ENCODE results near the gene SLC9A2.

The SLC9A2 gene

DNA sequence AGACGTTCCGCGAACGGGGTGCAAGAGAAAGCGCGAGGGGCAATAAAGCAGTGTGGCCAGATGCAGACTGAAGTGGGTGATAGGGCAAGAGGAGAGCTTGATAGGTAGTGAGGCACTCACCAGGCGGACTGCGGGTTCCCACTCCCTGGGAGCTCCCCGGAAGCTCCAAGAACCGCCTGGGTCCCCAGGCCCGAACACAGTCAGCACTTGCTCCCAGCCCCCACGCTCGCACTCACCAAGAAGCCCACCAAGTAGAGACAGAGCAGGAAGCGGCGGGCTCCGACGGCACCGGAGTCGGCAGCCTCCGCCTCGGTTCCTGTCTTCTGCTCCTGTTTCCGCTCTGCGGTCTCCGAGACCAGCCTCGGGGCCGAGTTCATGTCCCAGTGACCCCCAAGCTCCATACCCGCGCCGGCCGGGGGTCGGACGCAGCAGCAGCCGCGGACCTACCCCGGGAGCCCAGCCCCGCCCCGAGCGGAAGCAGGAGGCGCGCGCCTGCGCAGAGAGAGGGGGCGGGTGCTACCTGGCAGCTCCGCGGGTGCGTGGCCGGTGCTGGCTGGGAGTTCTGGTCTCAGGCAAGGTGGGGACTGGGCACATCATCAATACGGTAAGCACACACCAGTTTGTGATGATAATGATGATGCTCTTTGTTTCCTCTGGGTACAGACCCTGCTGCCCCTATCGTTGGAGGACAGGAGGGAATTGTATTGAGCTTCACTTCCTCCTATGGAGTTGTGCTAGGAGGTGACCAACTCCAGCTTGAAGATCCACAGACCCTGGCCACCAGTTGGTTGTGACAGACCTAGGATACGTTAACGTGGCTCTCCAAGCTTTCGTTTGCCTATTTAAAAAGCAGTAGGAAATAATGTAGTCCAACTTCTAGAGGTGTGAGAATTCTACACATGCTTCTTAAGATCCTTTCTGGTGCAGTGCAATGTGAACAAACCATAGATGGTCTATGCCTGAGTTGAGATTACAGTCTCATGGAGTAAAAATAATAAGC lies 117.4 kb downstream of the SLC9A2 start:
- DNase-seq, result peak; percentile 81

DNA sequence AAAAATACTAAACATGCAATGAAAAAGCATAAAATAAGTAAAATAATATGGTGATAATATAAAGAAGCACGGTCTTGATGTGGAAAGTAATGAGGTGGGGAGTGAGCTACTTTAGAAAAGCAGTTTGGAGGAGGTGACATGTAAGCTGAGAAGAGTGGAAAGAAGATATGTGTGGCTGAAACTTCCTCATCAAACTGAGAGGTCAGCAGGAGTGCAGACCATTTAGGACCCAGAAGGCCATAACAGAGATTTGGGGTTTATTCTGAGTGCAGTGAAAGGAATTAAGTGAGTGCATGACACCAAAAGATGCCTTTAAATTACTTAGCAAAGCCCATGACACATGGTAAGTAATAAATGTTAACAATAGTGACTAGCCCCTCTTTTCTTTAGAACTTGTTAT lies 118.1 kb downstream of the SLC9A2 start:
- no peak for DNase-seq

DNA sequence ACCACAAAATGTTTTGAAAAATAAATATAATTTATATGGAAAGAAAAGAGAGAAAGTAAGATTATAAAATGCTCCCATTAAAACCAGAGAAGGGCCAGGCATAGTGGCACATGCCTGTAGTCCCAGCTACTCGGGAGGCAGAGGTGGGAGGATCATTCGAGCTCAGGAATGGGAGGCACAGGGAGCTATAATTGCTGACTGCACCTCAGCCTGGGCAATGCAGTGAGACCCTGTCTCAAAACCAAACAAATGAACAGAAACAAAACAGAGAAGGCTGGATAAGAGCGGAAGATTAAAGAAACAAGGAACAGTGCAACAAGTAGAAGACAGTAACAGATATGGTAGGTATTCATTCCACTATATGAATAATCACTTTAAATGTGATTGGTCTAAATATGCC lies 123.9 kb downstream of the SLC9A2 start:
- no peak for DNase-seq

GRCh38 chr2:102748107-102748506 lies 128.8 kb downstream of the SLC9A2 start:
- DNase-seq, result no peak

GRCh38 chr2:102749938-102750337 lies 130.6 kb downstream of the SLC9A2 start:
- DNase-seq, result no peak

DNA sequence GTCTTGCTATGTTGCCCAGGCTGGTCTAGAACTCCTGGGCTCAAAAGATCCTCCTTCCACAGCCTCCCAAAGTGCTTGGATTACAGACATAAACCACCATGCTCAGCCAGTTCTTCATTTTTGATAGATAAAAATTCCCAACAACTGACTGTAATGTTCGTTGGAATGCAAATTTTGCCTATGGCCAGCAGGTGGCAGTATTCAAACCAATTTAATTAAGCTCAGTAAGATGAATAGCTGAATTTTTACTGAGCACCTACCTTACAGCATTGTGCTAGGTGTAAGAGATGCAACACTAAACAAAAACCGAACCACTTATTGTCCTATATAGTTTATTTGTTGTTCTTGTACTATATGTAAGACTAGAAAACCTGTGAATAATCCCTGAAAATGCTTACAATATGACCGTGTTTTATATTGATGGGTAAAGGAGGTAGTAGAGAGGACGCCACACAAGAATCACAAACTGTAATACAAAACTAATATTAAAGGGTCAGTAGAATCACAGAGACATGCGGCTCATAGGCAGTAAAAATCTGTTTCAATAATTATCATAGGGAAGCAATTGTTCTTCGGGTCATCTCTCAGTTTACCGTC lies 134.3 kb downstream of the SLC9A2 start:
- peak; percentile 48 for DNase-seq

DNA sequence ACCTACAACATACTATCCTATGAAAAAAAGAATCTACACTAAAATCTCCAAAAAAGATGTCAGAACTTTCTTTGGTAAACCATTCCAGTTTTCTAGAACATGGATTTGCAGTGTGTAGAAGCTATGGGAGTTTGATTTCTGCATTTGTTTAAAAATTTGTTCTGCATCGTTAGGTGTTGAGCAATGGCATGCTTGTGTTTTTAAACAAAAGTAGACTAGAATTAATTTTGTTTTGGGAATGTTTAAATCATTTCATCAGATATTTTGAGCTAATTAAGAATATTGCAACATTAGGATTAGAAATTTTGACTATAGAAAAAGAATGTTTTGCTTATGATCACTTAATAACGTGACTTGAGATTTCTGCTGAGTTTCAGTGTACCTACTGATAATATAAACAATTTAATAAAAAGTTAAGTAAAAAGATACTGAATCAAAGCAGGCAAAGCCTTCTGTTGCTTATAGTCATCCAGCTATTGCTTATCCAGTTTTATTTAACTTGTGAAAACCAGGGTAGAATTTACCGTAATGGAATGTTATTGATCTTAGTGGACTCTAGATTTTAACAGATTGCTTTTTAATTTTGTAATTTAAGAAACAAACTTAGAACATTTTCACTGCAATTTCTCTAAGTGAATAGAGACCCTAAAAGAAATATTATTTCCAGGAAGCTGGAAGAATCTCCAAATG lies 135.2 kb downstream of the SLC9A2 start:
- no peak for DNase-seq

GRCh38 chr2:102755284-102755683 lies 135.9 kb downstream of the SLC9A2 start:
- no peak for DNase-seq

DNA sequence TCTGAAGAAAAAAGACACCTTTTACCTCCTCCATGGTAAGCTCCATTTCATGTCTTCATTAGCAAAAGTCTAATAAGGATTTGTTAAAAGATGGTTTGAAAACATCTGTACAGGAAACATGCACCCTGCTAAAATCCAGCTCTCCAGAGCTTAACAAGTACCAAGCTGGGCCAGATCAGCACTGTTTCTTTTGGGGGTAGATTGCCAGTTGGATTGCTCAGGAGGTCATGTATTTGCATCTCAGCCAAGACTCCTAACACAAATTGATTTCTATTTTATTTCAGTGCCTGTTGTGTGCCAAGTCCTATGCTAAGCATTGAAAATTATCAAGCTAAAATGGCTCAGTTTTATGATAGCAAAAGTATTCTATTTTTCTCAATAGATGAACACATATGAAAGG lies 139.1 kb downstream of the SLC9A2 start:
- DNase-seq, result no peak
